Hepatocyte (in vitro differentiated cells): ENCODE results near the gene LAMB3.

ENCODE experiments used
- EZH2 ChIP-seq: fragments of 200-600 bp; sonication (generic); IDR thresholded peaks from 2 replicates; pipeline ENCODE4 v1.6.1; 2016; ENCODE audit warnings: antibody characterized with exemption, mild to moderate bottlenecking, borderline replicate concordance
- TF ChIP-seq, protein P1 (sequence below): fragments of 200-600 bp; sonication (generic); IDR thresholded peaks from 2 replicates; pipeline ENCODE4 v1.5.1; 2016; ENCODE audit warnings: antibody characterized with exemption, mild to moderate bottlenecking; ENCODE audit not compliant: poor library complexity

DNA sequence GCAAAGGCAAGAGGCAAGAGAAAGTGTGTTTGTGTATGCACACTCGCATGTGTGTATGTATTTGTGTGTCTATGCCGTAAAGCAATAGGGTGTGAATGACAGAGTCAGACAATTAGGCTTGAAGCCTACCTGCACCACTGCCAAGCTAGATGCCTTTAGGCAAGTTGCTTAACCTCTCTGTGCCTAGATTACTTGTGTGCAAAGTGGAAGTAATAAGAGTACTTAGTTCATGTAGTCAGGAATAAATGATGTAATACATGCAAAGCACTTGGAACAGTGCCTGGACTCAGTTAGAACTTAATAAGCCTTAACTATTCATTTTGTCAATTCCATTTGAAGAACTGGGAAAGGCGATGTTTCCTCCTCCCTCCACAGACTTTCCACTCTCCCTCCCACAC lies 31.7 kb downstream of the LAMB3 start:
- TF ChIP-seq, protein P1, sequence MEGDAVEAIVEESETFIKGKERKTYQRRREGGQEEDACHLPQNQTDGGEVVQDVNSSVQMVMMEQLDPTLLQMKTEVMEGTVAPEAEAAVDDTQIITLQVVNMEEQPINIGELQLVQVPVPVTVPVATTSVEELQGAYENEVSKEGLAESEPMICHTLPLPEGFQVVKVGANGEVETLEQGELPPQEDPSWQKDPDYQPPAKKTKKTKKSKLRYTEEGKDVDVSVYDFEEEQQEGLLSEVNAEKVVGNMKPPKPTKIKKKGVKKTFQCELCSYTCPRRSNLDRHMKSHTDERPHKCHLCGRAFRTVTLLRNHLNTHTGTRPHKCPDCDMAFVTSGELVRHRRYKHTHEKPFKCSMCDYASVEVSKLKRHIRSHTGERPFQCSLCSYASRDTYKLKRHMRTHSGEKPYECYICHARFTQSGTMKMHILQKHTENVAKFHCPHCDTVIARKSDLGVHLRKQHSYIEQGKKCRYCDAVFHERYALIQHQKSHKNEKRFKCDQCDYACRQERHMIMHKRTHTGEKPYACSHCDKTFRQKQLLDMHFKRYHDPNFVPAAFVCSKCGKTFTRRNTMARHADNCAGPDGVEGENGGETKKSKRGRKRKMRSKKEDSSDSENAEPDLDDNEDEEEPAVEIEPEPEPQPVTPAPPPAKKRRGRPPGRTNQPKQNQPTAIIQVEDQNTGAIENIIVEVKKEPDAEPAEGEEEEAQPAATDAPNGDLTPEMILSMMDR = no peak
- TF ChIP-seq EZH2 = no peak
